Prostate gland (tissue), 2 donors: ENCODE results near the gene GABRG3.

Source experiments
- POLR2AphosphoS5 ChIP-seq: sonication (generic); formaldehyde crosslinking; IDR thresholded peaks from one replicate; pipeline ENCODE4 v1.6.1; 2017; ENCODE audit warnings: antibody characterized with exemption
- TF ChIP-seq, protein P1 (sequence below), 4 experiments: fragments of 200-600 bp in 2 of 4; fragments of 450-650 bp in 2 of 4; sonication (generic) in 2 of 4; IDR thresholded peaks; 1 replicate in 3 of 4; 2 replicates in 1 of 4; pipeline ENCODE4 v1.5.1; 2016 to 2019; ENCODE audit warnings: antibody characterized with exemption in 4 of 4, mild to moderate bottlenecking in 2 of 4, moderate library complexity in 2 of 4

DNA sequence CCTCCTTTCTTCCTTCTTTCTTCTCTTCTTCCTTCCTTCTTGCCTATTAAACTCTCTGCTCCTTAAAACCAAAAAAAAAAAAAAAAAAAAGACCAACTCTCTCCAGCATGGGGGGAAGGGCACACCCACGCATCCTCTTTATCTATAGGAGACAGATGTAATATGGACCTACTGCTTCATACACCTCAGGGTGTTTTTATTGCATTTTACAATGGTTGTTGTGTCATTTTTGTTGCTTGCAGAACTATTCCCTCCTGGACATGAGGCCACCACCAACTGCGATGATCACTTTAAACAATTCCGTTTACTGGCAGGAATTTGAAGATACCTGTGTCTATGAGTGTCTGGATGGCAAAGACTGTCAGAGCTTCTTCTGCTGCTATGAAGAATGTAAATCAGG is 561.4 kb downstream of the GABRG3 start:
- TF ChIP-seq, protein P1, sequence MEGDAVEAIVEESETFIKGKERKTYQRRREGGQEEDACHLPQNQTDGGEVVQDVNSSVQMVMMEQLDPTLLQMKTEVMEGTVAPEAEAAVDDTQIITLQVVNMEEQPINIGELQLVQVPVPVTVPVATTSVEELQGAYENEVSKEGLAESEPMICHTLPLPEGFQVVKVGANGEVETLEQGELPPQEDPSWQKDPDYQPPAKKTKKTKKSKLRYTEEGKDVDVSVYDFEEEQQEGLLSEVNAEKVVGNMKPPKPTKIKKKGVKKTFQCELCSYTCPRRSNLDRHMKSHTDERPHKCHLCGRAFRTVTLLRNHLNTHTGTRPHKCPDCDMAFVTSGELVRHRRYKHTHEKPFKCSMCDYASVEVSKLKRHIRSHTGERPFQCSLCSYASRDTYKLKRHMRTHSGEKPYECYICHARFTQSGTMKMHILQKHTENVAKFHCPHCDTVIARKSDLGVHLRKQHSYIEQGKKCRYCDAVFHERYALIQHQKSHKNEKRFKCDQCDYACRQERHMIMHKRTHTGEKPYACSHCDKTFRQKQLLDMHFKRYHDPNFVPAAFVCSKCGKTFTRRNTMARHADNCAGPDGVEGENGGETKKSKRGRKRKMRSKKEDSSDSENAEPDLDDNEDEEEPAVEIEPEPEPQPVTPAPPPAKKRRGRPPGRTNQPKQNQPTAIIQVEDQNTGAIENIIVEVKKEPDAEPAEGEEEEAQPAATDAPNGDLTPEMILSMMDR (IDR thresholded peaks at IDR 0.05): no peak
- no peak for TF ChIP-seq POLR2AphosphoS5
